AML-193 (cell line): ENCODE results near the gene LRP10.

ENCODE experiments used
- DNase-seq, 2 experiments: peaks; one replicate each; lab custom pipeline; 2025; lab: John Stamatoyannopoulos, UW

LRP10 gene

GRCh38 chr14:22865424-22866405 lies 5.8 kb upstream of the LRP10 start:
- DNase-seq: no peak

- no peak for DNase-seq
Measured at GRCh38 chr14:22866874-22867273, 4.7 kb upstream of the LRP10 start.

GRCh38 chr14:22870811-22871223 lies 723 bp upstream of the LRP10 start:
- peak; percentile 52 to 72 for DNase-seq

GRCh38 chr14:22872033-22872832 lies 693 bp downstream of the LRP10 start:
- peak; percentile 39 to 48 for DNase-seq

GRCh38 chr14:22872833-22873520 lies 1.4 kb downstream of the LRP10 start:
- DNase-seq: no peak

GRCh38 chr14:22875003-22875747 lies 3.6 kb downstream of the LRP10 start:
- no peak for DNase-seq

GRCh38 chr14:22875748-22876319 lies 4.3 kb downstream of the LRP10 start:
- DNase-seq: no peak

- DNase-seq: no peak
Measured at GRCh38 chr14:22877000-22877501, 5.5 kb downstream of the LRP10 start.

GRCh38 chr14:22878271-22879246 lies 7.0 kb downstream of the LRP10 start:
- DNase-seq: peak in 1 of 2 experiments; percentile 3

- no peak for DNase-seq
Measured at GRCh38 chr14:22882064-22882463, 10.5 kb downstream of the LRP10 start.

GRCh38 chr14:22882529-22883172 lies 11.1 kb downstream of the LRP10 start:
- DNase-seq: no peak

- no peak for DNase-seq
Measured at GRCh38 chr14:22883173-22883976, 11.8 kb downstream of the LRP10 start, which contains the start of gene REM2. Gene REM2 (plus strand): TSS chr14:22883222. CDS start chr14:22883288, 66 bp downstream.

GRCh38 chr14:22884076-22884737 lies 12.7 kb downstream of the LRP10 start:
- DNase-seq: no peak

- no peak for DNase-seq
Measured at GRCh38 chr14:22884738-22885523, 13.4 kb downstream of the LRP10 start.

GRCh38 chr14:22885975-22886374 lies 14.4 kb downstream of the LRP10 start:
- no peak for DNase-seq

GRCh38 chr14:22886500-22887259 lies 15.1 kb downstream of the LRP10 start:
- DNase-seq: no peak
